ENCODE measurements around the gene TSPAN33. TPM values are rescaled to one million over a fixed set of nuclear protein-coding genes. Genes with fewer than 3 reads are reported as not detected.

Gene TSPAN33
- polyA plus RNA-seq, 1 donor (not counting 4 experiments of a cell fraction or from before 2014, with no cell fraction given), result 0.93 TPM

GRCh38 chr7:129122078-129122750, 22.3 kb upstream of the TSPAN33 start:
- DNase-seq (ENCODE audit: low read depth, low spot score) (no peak), FAIRE-seq (no peak)
- Histone ChIP-seq H3K9me3 (ENCODE audit: control insufficient read depth, low read depth, low read length) (no peaks in the 10 kb centered on the region), H3K79me2 (ENCODE audit: control insufficient read depth, insufficient read depth, low read length) (no peaks in the 10 kb centered on the region), H3K27me3 (ENCODE audit: control insufficient read depth, extremely low read depth, insufficient read depth, low read length) (peaks cover 11% of the 10 kb centered on the region), H2AFZ (ENCODE audit: control insufficient read depth, low read length) (no peak overlapping the region), H3K9me1 (ENCODE audit: control insufficient read depth, extremely low read depth, insufficient read depth, low read length) (no peaks in the 10 kb centered on the region), H4K20me1 (ENCODE audit: control insufficient read depth, extremely low read depth, insufficient read depth, low read length) (no peaks in the 10 kb centered on the region), H3K4me3 (ENCODE audit: control insufficient read depth in 2 of 3, extremely low read depth in 1 of 3, insufficient read depth in 2 of 3, low read depth in 1 of 3, low read length in 3 of 3) (no peak overlapping the region), H3K4me1 (ENCODE audit: control insufficient read depth, extremely low read depth, insufficient read depth, low read length) (no peaks in the 10 kb centered on the region), H3K36me3 (ENCODE audit: control insufficient read depth in 2 of 2, extremely low read depth in 1 of 2, insufficient read depth in 2 of 2, low read length in 2 of 2) (no peaks in the 10 kb centered on the region), H3K4me2 (ENCODE audit: control insufficient read depth, extremely low read depth, insufficient read depth, low read depth, low read length) (no peak overlapping the region), H3K27ac (ENCODE audit: control insufficient read depth, insufficient read depth, low read length) (no peak overlapping the region), H3K9ac (ENCODE audit: control insufficient read depth, extremely low read depth, insufficient read depth, low read length) (no peak overlapping the region)
- no peak for TF ChIP-seq EZH2 (IDR thresholded peaks at IDR 0.05; ENCODE audit: low read length)
- no peak for TF ChIP-seq CTCF (optimal IDR thresholded peaks at IDR 0.05 in 1 of 3, IDR thresholded peaks at IDR 0.05 in 1 of 3, conservative IDR thresholded peaks at IDR 0.05 in 1 of 3; ENCODE audit: extremely low read depth in 1 of 3, insufficient read depth in 2 of 3, low read length in 3 of 3)
- dilution Hi-C loops (cut with MboI; ENCODE audit: extremely low pct_ligation_motif_present, low sequenced_read_pairs), result no loop called here

- no peak overlapping the region for H3K4me3 ChIP-seq (ENCODE audit: control insufficient read depth in 2 of 3, extremely low read depth in 1 of 3, insufficient read depth in 2 of 3, low read depth in 1 of 3, low read length in 3 of 3)
- no peak overlapping the region for H2AFZ ChIP-seq (ENCODE audit: control insufficient read depth, low read length)
- no peaks in the 10 kb centered on the region for H3K9me3 ChIP-seq (ENCODE audit: control insufficient read depth, low read depth, low read length)
- H3K27ac ChIP-seq (ENCODE audit: control insufficient read depth, insufficient read depth, low read length), result no peak overlapping the region
- TF ChIP-seq EZH2 (IDR thresholded peaks at IDR 0.05; ENCODE audit: low read length) (no peak), CTCF (optimal IDR thresholded peaks at IDR 0.05 in 1 of 3, IDR thresholded peaks at IDR 0.05 in 1 of 3, conservative IDR thresholded peaks at IDR 0.05 in 1 of 3; ENCODE audit: extremely low read depth in 1 of 3, insufficient read depth in 2 of 3, low read length in 3 of 3) (no peak)
- DNase-seq (ENCODE audit: low read depth, low spot score) (no peak), FAIRE-seq (no peak)
- dilution Hi-C loops (cut with MboI; ENCODE audit: extremely low pct_ligation_motif_present, low sequenced_read_pairs), result no loop called here
- no peak overlapping the region for H3K9ac ChIP-seq (ENCODE audit: control insufficient read depth, extremely low read depth, insufficient read depth, low read length)
- no peaks in the 10 kb centered on the region for H3K36me3 ChIP-seq (ENCODE audit: control insufficient read depth in 2 of 2, extremely low read depth in 1 of 2, insufficient read depth in 2 of 2, low read length in 2 of 2)
- H3K27me3 ChIP-seq (ENCODE audit: control insufficient read depth, extremely low read depth, insufficient read depth, low read length), result peaks cover 11% of the 10 kb centered on the region
- no peaks in the 10 kb centered on the region for H3K4me1 ChIP-seq (ENCODE audit: control insufficient read depth, extremely low read depth, insufficient read depth, low read length)
- no peak overlapping the region for H3K4me2 ChIP-seq (ENCODE audit: control insufficient read depth, extremely low read depth, insufficient read depth, low read depth, low read length)
- H3K9me1 ChIP-seq (ENCODE audit: control insufficient read depth, extremely low read depth, insufficient read depth, low read length), result no peaks in the 10 kb centered on the region
- H4K20me1 ChIP-seq (ENCODE audit: control insufficient read depth, extremely low read depth, insufficient read depth, low read length), result no peaks in the 10 kb centered on the region
- no peaks in the 10 kb centered on the region for H3K79me2 ChIP-seq (ENCODE audit: control insufficient read depth, insufficient read depth, low read length)
Measured at GRCh38 chr7:129122751-129123509, 21.6 kb upstream of the TSPAN33 start.

Data from keratinocyte (primary cell).